H7 (cell line): Measurements from ENCODE around the gene SLC5A5. TPM values are rescaled to one million over a fixed set of nuclear protein-coding genes. Genes with fewer than 3 reads are reported as not detected.

Experiments
- DNase-seq: peaks from one replicate; pipeline ENCODE4 v3.0.0; 2012
- H3K27me3 ChIP-seq: 2 replicates; pipeline ENCODE4 v1.6.0; 2011; ENCODE audit warnings: mild to moderate bottlenecking, low read length; ENCODE audit not compliant: control insufficient read depth, insufficient read depth
- H3K36me3 ChIP-seq: replicated peaks from 2 replicates; pipeline ENCODE4 v1.5.1; 2011; ENCODE audit warnings: low read length; ENCODE audit not compliant: control insufficient read depth, insufficient read depth
- H3K4me3 ChIP-seq: 2 replicates; pipeline ENCODE4 v1.5.1; 2011; ENCODE audit warnings: low read depth, mild to moderate bottlenecking, control low read depth, low read length, moderate library complexity; ENCODE audit not compliant: insufficient read depth
- total RNA-seq: library from RNA; depleted of rRNA; stranded (reverse); fragments of >200 nt; shearing (Covaris generic); gene quantifications from 2 replicates; pipeline ENCODE4 v1.2.3, GENCODE V29; 2014; rRNA removed

The SLC5A5 gene
- total RNA-seq, 1 experiment from 2014 or later: 1.5 TPM

- H3K36me3 ChIP-seq: peaks cover 5% of the 10 kb centered on the region
- peak overlapping the region; percentile 46 for H3K4me3 ChIP-seq
- DNase-seq: peak; percentile 54
Observed at GRCh38 chr19:17942181-17942580, 70.4 kb downstream of the SLC5A5 start.

GRCh38 chr19:17942582-17943273 is 71.0 kb downstream of the SLC5A5 start:
- Histone ChIP-seq H3K36me3 (peaks cover 2% of the 10 kb centered on the region), H3K4me3 (peak overlapping the region; percentile 46), H3K27me3 (no peaks in the 10 kb centered on the region)
- DNase-seq: peak; percentile 81

More at GRCh38 chr19:17942181-17942580, 70.4 kb downstream of the SLC5A5 start:
- H3K27me3 ChIP-seq: no peaks in the 10 kb centered on the region

- DNase-seq: peak; percentile 95
- Histone ChIP-seq H3K4me3 (peak overlapping the region; percentile 46), H3K36me3 (peaks cover 2% of the 10 kb centered on the region), H3K27me3 (no peaks in the 10 kb centered on the region; the same call in 1 of the 2 replicates)
Observed at GRCh38 chr19:17943274-17944221, 71.8 kb downstream of the SLC5A5 start.

GRCh38 chr19:17944301-17944700 is 72.6 kb downstream of the SLC5A5 start:
- no peak overlapping the region for H3K4me3 ChIP-seq
- H3K36me3 ChIP-seq: peaks cover 2% of the 10 kb centered on the region
- DNase-seq: no peak
- H3K27me3 ChIP-seq: peaks cover 7% of the 10 kb centered on the region

Other genes with a start within 250 kb of the SLC5A5 start
- 6.6 and 8.8 TPM in 2 replicates for gene UNC13A, start 183.6 kb upstream of the SLC5A5 start, total RNA-seq
- gene MAP1S, start 152.5 kb upstream of the SLC5A5 start, total RNA-seq: 27.1 and 28.0 TPM in 2 replicates
- gene FCHO1, start 120.5 kb upstream of the SLC5A5 start, total RNA-seq: 21.6 and 21.7 TPM in 2 replicates
- gene B3GNT3, start 76.8 kb upstream of the SLC5A5 start, total RNA-seq: 0.73 and 1.7 TPM in 2 replicates
- 0.33 TPM in 1 of 2 replicates, not detected in the other for gene INSL3, start 50.4 kb upstream of the SLC5A5 start, total RNA-seq
- 2.5 and 2.7 TPM in 2 replicates for gene JAK3, start 24.0 kb upstream of the SLC5A5 start, total RNA-seq
- 2,178 and 2,213 TPM in 2 replicates for gene RPL18A, start 12.0 kb upstream of the SLC5A5 start, total RNA-seq
- gene CCDC124, start 61.1 kb downstream of the SLC5A5 start, total RNA-seq: 39.7 and 55.4 TPM in 2 replicates
- 4.3 and 7.4 TPM in 2 replicates for gene KCNN1, start 95.2 kb downstream of the SLC5A5 start, total RNA-seq
- 4.8 and 14.0 TPM in 2 replicates for gene ARRDC2, start 136.2 kb downstream of the SLC5A5 start, total RNA-seq
- not detected in 2 replicates for gene IL12RB1, start 215.0 kb downstream of the SLC5A5 start, total RNA-seq
- gene MAST3, start 225.8 kb downstream of the SLC5A5 start, total RNA-seq: 2.4 and 4.0 TPM in 2 replicates